Upper lobe of left lung (tissue), 6 donors: ENCODE results near the gene EMID1. TPM values are rescaled to one million over a fixed set of nuclear protein-coding genes. Genes with fewer than 3 reads are reported as not detected.

Source experiments
- ATAC-seq, 2 donors: fragments of 200-7000 bp; cut with Tn5 transposase; one replicate each; pipeline ENCODE4 v1.9.1; 2022; ENCODE audit warnings: mild to moderate bottlenecking in 2 of 2, moderate library complexity in 2 of 2; ENCODE audit not compliant: low FRiP score in 2 of 2
- DNase-seq, 2 donors: peaks; one replicate each; pipeline ENCODE4 v3.0.0-alpha.2; 2019 to 2020
- H3K27ac ChIP-seq, 4 donors: fragments of 200-600 bp; sonication (generic); one replicate each; pipeline ENCODE4 v1.5.1; 2016 to 2019
- H3K27me3 ChIP-seq, 4 donors: fragments of 200-600 bp; sonication (generic); one replicate each; pipeline ENCODE4 v1.5.1; 2017 to 2019
- H3K36me3 ChIP-seq, 4 donors: fragments of 200-600 bp; sonication (generic); one replicate each; pipeline ENCODE4 v1.5.1; 2016 to 2019
- H3K4me1 ChIP-seq, 4 donors: fragments of 200-600 bp; sonication (generic); one replicate each; pipeline ENCODE4 v1.5.1; 2018 to 2019
- H3K4me3 ChIP-seq, 4 donors: fragments of 200-600 bp; sonication (generic); one replicate each; pipeline ENCODE4 v1.5.1; 2017 to 2019; ENCODE audit warnings: mild to moderate bottlenecking in 2 of 4, moderate library complexity in 1 of 4
- H3K9me3 ChIP-seq, 4 donors: fragments of 200-600 bp; sonication (generic); one replicate each; pipeline ENCODE4 v1.5.1; 2018 to 2019
- CTCF ChIP-seq, 6 experiments: fragments of 450-650 bp in 4 of 6; fragments of 200-600 bp in 2 of 6; sonication (generic) in 2 of 6; IDR thresholded peaks; one replicate each; pipeline ENCODE4 v1.5.1; 2016 to 2019; ENCODE audit warnings: antibody characterized with exemption in 6 of 6
- EP300 ChIP-seq, 4 donors: sonication (generic); formaldehyde crosslinking; IDR thresholded peaks; one replicate each; pipeline ENCODE4 v1.5.1; 2017; ENCODE audit warnings: antibody characterized with exemption in 4 of 4, control low read depth in 2 of 4
- POLR2A ChIP-seq, 4 donors: fragments of 450-650 bp; IDR thresholded peaks; one replicate each; pipeline ENCODE4 v1.5.1; 2016 to 2017; ENCODE audit warnings: antibody characterized with exemption in 4 of 4, mild to moderate bottlenecking in 2 of 4
- POLR2AphosphoS5 ChIP-seq, 2 donors: sonication (generic); formaldehyde crosslinking; IDR thresholded peaks; one replicate each; pipeline ENCODE4 v1.5.1; 2017; ENCODE audit warnings: antibody characterized with exemption in 2 of 2
- WGBS, 2 donors: methylation state at CpG; one replicate each; pipeline ENCODE4 v1.1.5; 2017 to 2018; 5-methylcytosine and 5-hydroxymethylcytosine counted together
- total RNA-seq, 6 donors: library from RNA; depleted of rRNA in 4 of 6; stranded (reverse); fragments of >200 nt in 4 of 6; gene quantifications; one replicate each; pipeline versions ENCODE4 v1.1.0 to v1.2.1, GENCODE V29; 2016 to 2021
- donor health status: DM: no; HTN: no; CAD: no; lungs with moderate emphysema.
- donor health status: DM: no; HTN: yes; CAD: no; lungs with severe emphysema.

EMID1 gene
- total RNA-seq, 6 donors from 2014 or later = 2.1 to 31.6 (median 8.4) TPM

- no peak for TF ChIP-seq CTCF (IDR thresholded peaks at IDR 0.05)
- TF ChIP-seq POLR2AphosphoS5 (IDR thresholded peaks at IDR 0.05) = no peak
- no peak for TF ChIP-seq POLR2A (IDR thresholded peaks at IDR 0.05)
- no peak for TF ChIP-seq EP300 (IDR thresholded peaks at IDR 0.05)
- ATAC-seq (no peak), DNase-seq (no peak)
- H3K4me1 ChIP-seq = peaks cover 19 to 48% (median 40%) of the 10 kb centered on the region in 4 donors
- H3K9me3 ChIP-seq = no peaks in the 10 kb centered on the region
- H3K4me3 ChIP-seq = peak overlapping the region in 3 of 4 donors; percentile 53 to 73 (median 63)
- no peaks in the 10 kb centered on the region for H3K36me3 ChIP-seq
- peaks cover 0 to 7% (median 0%) of the 10 kb centered on the region in 4 donors for H3K27me3 ChIP-seq
- H3K27ac ChIP-seq = peak overlapping the region; percentile 35 to 93 (median 64)
- WGBS, 2 donors = 48 to 66% methylated on average over 10 to 11 of the region's 11 CpGs
Observed at GRCh38 chr22:29205252-29205593, 473 bp upstream of the EMID1 start.

GRCh38 chr22:29206372-29207242, 911 bp downstream of the EMID1 start:
- Histone ChIP-seq H3K27me3 (peaks cover 0 to 7% (median 0%) of the 10 kb centered on the region in 4 donors), H3K9me3 (no peaks in the 10 kb centered on the region), H3K27ac (peak overlapping the region; percentile 40 to 85 (median 65)), H3K36me3 (no peaks in the 10 kb centered on the region), H3K4me3 (peak overlapping the region; percentile 53 to 73 (median 59)), H3K4me1 (peaks cover 19 to 48% (median 39%) of the 10 kb centered on the region in 4 donors)
- WGBS, 2 donors = 44 to 46% methylated on average over 14 to 19 of the region's 19 CpGs
- ATAC-seq = no peak
- TF ChIP-seq POLR2A (IDR thresholded peaks at IDR 0.05) = no peak
- TF ChIP-seq POLR2AphosphoS5 (IDR thresholded peaks at IDR 0.05) = no peak
- no peak for TF ChIP-seq CTCF (IDR thresholded peaks at IDR 0.05)
- no peak for TF ChIP-seq EP300 (IDR thresholded peaks at IDR 0.05)
- DNase-seq = no peak

- 73 to 85% methylated on average over 2 to 5 of the region's 5 CpGs for WGBS, 2 donors
- H3K4me3 ChIP-seq = no peak overlapping the region
Observed at GRCh38 chr22:29207243-29207550, 1.5 kb downstream of the EMID1 start.

GRCh38 chr22:29207562-29208501, 2.1 kb downstream of the EMID1 start:
- 52 to 59% methylated on average over 6 to 11 of the region's 11 CpGs for WGBS, 2 donors
- TF ChIP-seq POLR2A (IDR thresholded peaks at IDR 0.05) = no peak
- TF ChIP-seq EP300 (IDR thresholded peaks at IDR 0.05) = no peak
- no peak for TF ChIP-seq CTCF (IDR thresholded peaks at IDR 0.05)
- no peak for TF ChIP-seq POLR2AphosphoS5 (IDR thresholded peaks at IDR 0.05)
- peaks cover 9 to 36% (median 27%) of the 10 kb centered on the region in 4 donors for H3K4me1 ChIP-seq
- H3K4me3 ChIP-seq = no peak overlapping the region
- DNase-seq (peak in 1 of 2 donors; percentile 45), ATAC-seq (no peak)
- H3K36me3 ChIP-seq = no peaks in the 10 kb centered on the region
- no peaks in the 10 kb centered on the region for H3K9me3 ChIP-seq
- H3K27me3 ChIP-seq = peaks cover 0 to 7% (median 0%) of the 10 kb centered on the region in 4 donors
- peak overlapping the region in 2 of 4 donors; percentile 80 to 85 for H3K27ac ChIP-seq

More at GRCh38 chr22:29207243-29207550, 1.5 kb downstream of the EMID1 start:
- DNase-seq (no peak), ATAC-seq (no peak)
- H3K9me3 ChIP-seq = no peaks in the 10 kb centered on the region
- peaks cover 0 to 7% (median 0%) of the 10 kb centered on the region in 4 donors for H3K27me3 ChIP-seq
- peak overlapping the region in 2 of 4 donors; percentile 80 to 85 for H3K27ac ChIP-seq
- H3K4me1 ChIP-seq = peaks cover 15 to 43% (median 33%) of the 10 kb centered on the region in 4 donors
- no peaks in the 10 kb centered on the region for H3K36me3 ChIP-seq
- TF ChIP-seq EP300 (IDR thresholded peaks at IDR 0.05) = no peak
- no peak for TF ChIP-seq POLR2AphosphoS5 (IDR thresholded peaks at IDR 0.05)
- TF ChIP-seq CTCF (IDR thresholded peaks at IDR 0.05) = no peak
- TF ChIP-seq POLR2A (IDR thresholded peaks at IDR 0.05) = no peak
